IMR-90 (cell line): ENCODE data around the gene TBC1D9. TPM values are rescaled to one million over a fixed set of nuclear protein-coding genes. Genes with fewer than 3 reads are reported as not detected.

Source experiments
- ATAC-seq: fragments of 200-7000 bp; cut with Tn5 transposase; 2 replicates; pipeline ENCODE4 v1.9.1; 2020; ENCODE audit warnings: low read depth, mild to moderate bottlenecking, moderate library complexity
- BruUV-seq: library from RNA; stranded (reverse); fragments of 400-500 nt; replicated peaks from 2 replicates; lab custom pipeline; 2021; lab: Mats Ljungman, UMichigan
- CTCF ChIA-PET: fragments of 300-600 bp; formaldehyde crosslinking; extraction: SDS; loops from one replicate; lab custom pipeline; 2021; ENCODE audit warnings: antibody characterized with exemption; lab: Yijun Ruan, JAX
- POLR2A ChIA-PET: fragments of 300-600 bp; sonication (Branson Sonifier 250); formaldehyde crosslinking; loops from one replicate; lab custom pipeline; 2022; ENCODE audit warnings: antibody characterized with exemption; ENCODE audit not compliant: unreplicated experiment; lab: Charles Lee
- DNase-seq: peaks from one replicate; pipeline ENCODE4 v3.0.0; 2013
- H2AFZ ChIP-seq: replicated peaks from 2 replicates; pipeline ENCODE3; 2013; ENCODE audit warnings: low read length, mild to moderate bottlenecking; ENCODE audit not compliant: poor library complexity
- H2AK5ac ChIP-seq: 2 replicates; pipeline ENCODE4 v1.6.1; 2013; ENCODE audit warnings: low read depth, low read length, inconsistent platforms
- H2AK9ac ChIP-seq: replicated peaks from 2 replicates; pipeline ENCODE3; 2013; ENCODE audit warnings: mild to moderate bottlenecking, low read depth, low read length, moderate library complexity; ENCODE audit not compliant: poor library complexity
- H2BK120ac ChIP-seq: 2 replicates; pipeline ENCODE4 v1.6.1; 2013; ENCODE audit warnings: low read depth, low read length, inconsistent platforms
- H2BK15ac ChIP-seq: 3 replicates; pipeline ENCODE4 v1.6.1; 2013; ENCODE audit warnings: low read depth, low read length, inconsistent platforms
- H2BK20ac ChIP-seq: 2 replicates; pipeline ENCODE4 v1.6.1; 2013; ENCODE audit warnings: low read depth, mild to moderate bottlenecking, inconsistent platforms, low read length, moderate library complexity
- H2BK5ac ChIP-seq: 2 replicates; pipeline ENCODE4 v1.6.1; 2013; ENCODE audit warnings: mild to moderate bottlenecking, low read depth, low read length, inconsistent platforms; ENCODE audit not compliant: poor library complexity, severe bottlenecking
- H3K14ac ChIP-seq: replicated peaks from 2 replicates; pipeline ENCODE4 v1.6.1; 2013; ENCODE audit warnings: low read depth, low read length, inconsistent platforms
- H3K18ac ChIP-seq: 2 replicates; pipeline ENCODE4 v1.6.1; 2013; ENCODE audit warnings: low read depth, low read length, control low read depth
- H3K23ac ChIP-seq: 2 replicates; pipeline ENCODE4 v1.6.1; 2013; ENCODE audit warnings: low read depth, low read length, inconsistent platforms
- H3K27ac ChIP-seq: 2 replicates; pipeline ENCODE4 v1.5.1; 2013; ENCODE audit warnings: mild to moderate bottlenecking, control low read depth, low read length; ENCODE audit not compliant: insufficient read depth
- H3K27me3 ChIP-seq: 2 replicates; pipeline ENCODE4 v1.6.1; 2013; ENCODE audit warnings: low read length; ENCODE audit not compliant: control insufficient read depth, insufficient read depth
- H3K36me3 ChIP-seq: 2 replicates; pipeline ENCODE4 v1.6.1; 2013; ENCODE audit warnings: low read length, mixed read lengths; ENCODE audit not compliant: control insufficient read depth, insufficient read depth
- H3K4ac ChIP-seq: 2 replicates; pipeline ENCODE4 v1.6.1; 2013; ENCODE audit warnings: low read depth, low read length, inconsistent platforms
- H3K4me1 ChIP-seq: 2 replicates; pipeline ENCODE4 v1.6.1; 2013; ENCODE audit warnings: low read length, mixed read lengths; ENCODE audit not compliant: control insufficient read depth, insufficient read depth
- H3K4me2 ChIP-seq: 2 replicates; pipeline ENCODE4 v1.6.1; 2013; ENCODE audit warnings: low read depth, mild to moderate bottlenecking, control low read depth, low read length, moderate library complexity
- H3K4me3 ChIP-seq: 2 replicates; pipeline ENCODE4 v1.5.1; 2013; ENCODE audit warnings: low read depth, mild to moderate bottlenecking, control low read depth, low read length, moderate library complexity; ENCODE audit not compliant: insufficient read depth
- H3K56ac ChIP-seq: 2 replicates; pipeline ENCODE4 v1.6.1; 2013; ENCODE audit warnings: low read length, inconsistent platforms; ENCODE audit not compliant: insufficient read depth; ENCODE audit errors: extremely low read depth
- H3K79me1 ChIP-seq, 2 experiments: 2 replicates each; pipeline ENCODE4 v1.6.1; 2013; ENCODE audit warnings: low read length in 2 of 2, inconsistent platforms in 1 of 2, low read depth in 1 of 2
- H3K9ac ChIP-seq: 2 replicates; pipeline ENCODE4 v1.6.1; 2013; ENCODE audit warnings: low read depth, low read length, control low read depth
- H3K9me1 ChIP-seq: 2 replicates; pipeline ENCODE4 v1.6.1; 2013; ENCODE audit warnings: low read length, inconsistent platforms; ENCODE audit not compliant: insufficient read depth
- H3K9me3 ChIP-seq: 2 replicates; pipeline ENCODE4 v1.6.1; 2013; ENCODE audit warnings: low read length; ENCODE audit not compliant: control insufficient read depth, insufficient read depth
- H4K20me1 ChIP-seq: 2 replicates; pipeline ENCODE4 v1.6.1; 2013; ENCODE audit warnings: low read length, inconsistent platforms; ENCODE audit not compliant: insufficient read depth
- H4K5ac ChIP-seq: 2 replicates; pipeline ENCODE4 v1.6.1; 2013; ENCODE audit warnings: mild to moderate bottlenecking, low read depth, low read length, control low read depth
- H4K8ac ChIP-seq, 2 experiments: 2 replicates each; pipeline ENCODE4 v1.6.1; 2013; ENCODE audit warnings: low read depth in 2 of 2, low read length in 2 of 2, control low read depth in 1 of 2, inconsistent platforms in 1 of 2
- H4K91ac ChIP-seq: 2 replicates; pipeline ENCODE4 v1.6.1; 2013; ENCODE audit warnings: low read depth, low read length, inconsistent platforms; ENCODE audit not compliant: insufficient read depth
- BHLHE40 ChIP-seq: fragments of 150-350 bp; IDR thresholded peaks from 2 replicates; pipeline ENCODE4 v1.6.1; 2016; ENCODE audit warnings: mild to moderate bottlenecking, low read depth, low read length
- CEBPB ChIP-seq: IDR thresholded peaks from 2 replicates; pipeline ENCODE4 v1.6.1; 2012; ENCODE audit warnings: low read depth, low read length, improper control_type of control experiment
- FOS ChIP-seq: fragments of 150-350 bp; IDR thresholded peaks from 2 replicates; pipeline ENCODE4 v1.6.1; 2016; ENCODE audit warnings: low read depth, low read length
- MAZ ChIP-seq: IDR thresholded peaks from 2 replicates; pipeline ENCODE4 v1.6.1; 2012; ENCODE audit warnings: low read depth, mild to moderate bottlenecking, low read length, improper control_type of control experiment, moderate library complexity, borderline replicate concordance
- MXI1 ChIP-seq: IDR thresholded peaks from 2 replicates; pipeline ENCODE4 v1.6.1; 2012; ENCODE audit warnings: low read depth, mild to moderate bottlenecking, low read length, moderate library complexity, borderline replicate concordance
- RAD21 ChIP-seq: IDR thresholded peaks from 2 replicates; pipeline ENCODE4 v1.6.1; 2012; ENCODE audit warnings: low read length, improper control_type of control experiment
- SMC3 ChIP-seq: fragments of 150-350 bp; IDR thresholded peaks from 2 replicates; pipeline ENCODE4 v1.6.1; 2016; ENCODE audit warnings: low read depth, mild to moderate bottlenecking, antibody characterized with exemption, low read length, moderate library complexity
- USF2 ChIP-seq: fragments of 150-350 bp; IDR thresholded peaks from 2 replicates; pipeline ENCODE4 v1.6.1; 2017; ENCODE audit warnings: mild to moderate bottlenecking, antibody characterized with exemption, low read length, low read depth
- WGBS, 2 experiments: methylation state at CpG; one replicate each; pipeline versions ENCODE4 v1.1.5 to v1.1.7; 2013; ENCODE audit warnings: missing lambda C conversion rate in 2 of 2; ENCODE audit not compliant: insufficient read length in 1 of 2; ENCODE audit errors: extremely low coverage in 2 of 2; 5-methylcytosine and 5-hydroxymethylcytosine counted together
- dilution Hi-C: fragments of 300-500 bp; cut with HindIII; formaldehyde crosslinking; loops from one replicate; pipeline ENCODE4 v1.14.3; 2018; ENCODE audit warnings: low sequenced_read_pairs; ENCODE audit not compliant: unreplicated experiment
- in situ Hi-C: fragments of 300-500 bp; cut with MboI; formaldehyde crosslinking; loops from 3 replicates; pipeline ENCODE4 v1.14.3; 2019; ENCODE audit warnings: low sequenced_read_pairs, inconsistent platforms, mixed read lengths
- intact Hi-C: fragments of 100-400 bp; cut with micrococcal nuclease; formaldehyde crosslinking; loops from 2 replicates; pipeline ENCODE4 v1.10.0; 2022
- polyA plus RNA-seq, 3 experiments: library from polyadenylated mRNA; depleted of rRNA; stranded (reverse); fragments of >200 nt; gene quantifications; 2 replicates each; pipeline ENCODE4 v1.2.3, GENCODE V29; 2012; ENCODE audit warnings: low replicate concordance in 1 of 3
- total RNA-seq: library from RNA; depleted of rRNA; stranded (reverse); fragments of >200 nt; gene quantifications from 2 replicates; pipeline ENCODE4 v1.2.3, GENCODE V29; 2012

Gene TBC1D9
- total and polyA plus RNA-seq, 2 of the 4 experiments (the other 2 are of a cell fraction) = 11.7 to 15.2 TPM

GRCh38 chr4:140659943-140660700 lies 96.1 kb downstream of the TBC1D9 start:
- no peaks in the 10 kb centered on the region for H4K20me1 ChIP-seq
- H4K91ac ChIP-seq = no peak overlapping the region
- H3K27ac ChIP-seq = no peak overlapping the region
- H2BK120ac ChIP-seq = no peak overlapping the region
- no peak overlapping the region for H3K4me3 ChIP-seq
- intact Hi-C loops = no loop called here
- H2AFZ ChIP-seq = no peak overlapping the region
- no peaks in the 10 kb centered on the region for H3K27me3 ChIP-seq
- no peak overlapping the region for H2BK5ac ChIP-seq
- ChIA-PET POLR2A (no interaction called here), CTCF (no interaction called here)
- H3K9me3 ChIP-seq = no peaks in the 10 kb centered on the region
- in situ Hi-C loops = no loop called here
- no peak overlapping the region for H3K56ac ChIP-seq
- H2AK5ac ChIP-seq = no peak overlapping the region
- H3K14ac ChIP-seq = no peak overlapping the region
- H3K4me2 ChIP-seq = no peak overlapping the region
- TF ChIP-seq USF2 (no peak), CEBPB (no peak), SMC3 (no peak), MXI1 (no peak), RAD21 (no peak), BHLHE40 (no peak), FOS (no peak), MAZ (no peak)
- no peak overlapping the region for H3K18ac ChIP-seq
- WGBS, 2 experiments = 94% methylated on average over 2 of the region's 6 CpGs; no CpG with 5 or more reads in 1 of the 2 experiments
- H3K9me1 ChIP-seq = no peaks in the 10 kb centered on the region; the same call in 1 of the 2 replicates
- peaks cover 3% of the 10 kb centered on the region for H3K4me1 ChIP-seq
- peak; percentile 69 for DNase-seq
- no peak for ATAC-seq
- H3K9ac ChIP-seq = no peak overlapping the region
- H3K79me1 ChIP-seq = no peaks in the 10 kb centered on the region
- no peak overlapping the region for H3K4ac ChIP-seq
- dilution Hi-C loops = no loop called here
- no peak overlapping the region for H4K8ac ChIP-seq
- H3K23ac ChIP-seq = no peak overlapping the region
- H2BK15ac ChIP-seq = no peak overlapping the region
- no peak overlapping the region for H2AK9ac ChIP-seq
- no peak overlapping the region for H4K5ac ChIP-seq
- H2BK20ac ChIP-seq = no peak overlapping the region
- peaks cover 23% of the 10 kb centered on the region for H3K36me3 ChIP-seq
- BruUV-seq = no TSS peak
